ENCODE results near the gene EML2.
A peak's percentile ranks its signal among the peaks of the same experiment; 100 is the strongest.

EML2 gene

GRCh38 chr19:45593520-45593919, 45.7 kb downstream of the EML2 start:
- H3K4me3 ChIP-seq (replicated peaks; ENCODE audit: low read depth, low read length) = no peak overlapping the region
- TF ChIP-seq, protein P1, sequence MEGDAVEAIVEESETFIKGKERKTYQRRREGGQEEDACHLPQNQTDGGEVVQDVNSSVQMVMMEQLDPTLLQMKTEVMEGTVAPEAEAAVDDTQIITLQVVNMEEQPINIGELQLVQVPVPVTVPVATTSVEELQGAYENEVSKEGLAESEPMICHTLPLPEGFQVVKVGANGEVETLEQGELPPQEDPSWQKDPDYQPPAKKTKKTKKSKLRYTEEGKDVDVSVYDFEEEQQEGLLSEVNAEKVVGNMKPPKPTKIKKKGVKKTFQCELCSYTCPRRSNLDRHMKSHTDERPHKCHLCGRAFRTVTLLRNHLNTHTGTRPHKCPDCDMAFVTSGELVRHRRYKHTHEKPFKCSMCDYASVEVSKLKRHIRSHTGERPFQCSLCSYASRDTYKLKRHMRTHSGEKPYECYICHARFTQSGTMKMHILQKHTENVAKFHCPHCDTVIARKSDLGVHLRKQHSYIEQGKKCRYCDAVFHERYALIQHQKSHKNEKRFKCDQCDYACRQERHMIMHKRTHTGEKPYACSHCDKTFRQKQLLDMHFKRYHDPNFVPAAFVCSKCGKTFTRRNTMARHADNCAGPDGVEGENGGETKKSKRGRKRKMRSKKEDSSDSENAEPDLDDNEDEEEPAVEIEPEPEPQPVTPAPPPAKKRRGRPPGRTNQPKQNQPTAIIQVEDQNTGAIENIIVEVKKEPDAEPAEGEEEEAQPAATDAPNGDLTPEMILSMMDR (IDR thresholded peaks at IDR 0.05; ENCODE audit: low read length, missing control alignments) = no peak
- DNase-seq (ENCODE audit: low read depth) = no peak

GRCh38 chr19:45592366-45592765, 46.8 kb downstream of the EML2 start:
- TF ChIP-seq, protein P1 (IDR thresholded peaks at IDR 0.05; ENCODE audit: low read length, missing control alignments) = no peak
- H3K4me3 ChIP-seq (replicated peaks; ENCODE audit: low read depth, low read length) = no peak overlapping the region
- DNase-seq (ENCODE audit: low read depth) = no peak

- TF ChIP-seq, protein P1 (IDR thresholded peaks at IDR 0.05; ENCODE audit: low read length, missing control alignments) = no peak
- no peak for DNase-seq (ENCODE audit: low read depth)
- H3K4me3 ChIP-seq (replicated peaks; ENCODE audit: low read depth, low read length) = no peak overlapping the region
These were observed 47.6 kb downstream of the EML2 start for GRCh38 chr19:45591638-45592005.

DNA sequence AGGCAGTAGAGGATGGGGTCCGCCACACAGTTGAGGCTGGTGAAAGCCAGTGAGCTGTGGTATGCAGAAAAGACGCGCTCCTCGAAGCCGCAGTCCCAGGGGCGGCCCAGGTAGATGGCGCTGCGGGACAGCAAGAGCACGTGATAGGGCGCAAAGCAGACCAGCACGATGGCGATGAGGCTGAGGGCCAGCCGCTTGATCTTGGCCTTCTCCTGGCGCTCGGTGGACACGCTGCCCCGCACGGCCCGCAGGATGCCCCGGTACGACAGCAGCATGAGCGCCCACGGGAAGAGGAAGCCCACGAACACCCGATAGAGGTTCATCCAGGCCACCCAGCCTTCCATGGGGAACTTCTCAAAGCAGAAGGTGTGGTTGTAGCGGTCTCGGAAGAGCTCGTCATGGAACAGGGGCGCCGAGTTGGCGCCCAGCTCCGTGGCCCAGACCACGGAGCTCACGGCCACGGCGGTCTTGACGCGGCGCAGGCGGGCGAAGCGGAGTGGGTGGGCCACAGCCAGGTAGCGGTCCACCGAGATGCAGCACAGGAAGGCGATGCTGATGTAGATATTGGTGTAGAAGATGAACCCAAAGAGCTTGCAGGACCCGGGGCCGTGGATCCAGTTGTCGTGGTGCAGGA, 48.1 kb downstream of the EML2 start:
- no peak overlapping the region for H3K4me3 ChIP-seq (replicated peaks; ENCODE audit: low read depth, low read length)
- DNase-seq (ENCODE audit: low read depth) = no peak
- TF ChIP-seq, protein P1 (IDR thresholded peaks at IDR 0.05; ENCODE audit: low read length, missing control alignments) = peak; percentile 24

DNA sequence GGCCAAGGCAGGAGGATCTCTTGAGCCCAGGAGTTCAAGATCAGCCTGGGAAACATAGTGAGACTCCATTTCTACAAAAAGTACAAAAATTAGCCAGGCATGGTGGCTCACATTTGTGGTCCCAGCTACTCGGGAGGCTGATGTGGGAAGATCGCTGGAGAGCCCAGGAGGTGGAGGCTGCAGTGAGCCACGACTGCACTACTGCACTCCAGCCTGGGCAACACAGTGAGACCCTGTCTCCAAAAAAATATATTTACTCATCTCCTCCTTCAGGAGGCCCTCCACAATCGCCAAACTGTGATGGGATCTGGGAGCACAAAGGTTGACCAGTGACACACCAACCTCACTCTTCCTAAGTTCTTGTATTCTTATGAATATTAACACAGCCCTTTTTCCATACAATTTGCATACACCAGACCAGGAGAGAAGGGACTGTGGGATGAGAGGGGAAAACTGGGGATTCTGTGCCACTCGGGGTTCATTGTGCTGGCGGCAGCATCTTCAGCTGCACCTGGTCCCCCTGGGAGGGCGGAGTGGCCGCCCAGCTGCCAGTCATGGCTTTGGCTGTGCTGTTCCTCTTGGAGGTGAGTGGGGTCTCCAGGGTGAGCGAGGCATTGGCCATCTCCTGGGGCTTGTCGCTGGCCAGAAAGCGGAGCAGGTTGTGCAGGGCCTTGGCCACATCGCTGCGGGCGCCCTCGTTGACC, 48.7 kb downstream of the EML2 start:
- no peak for DNase-seq (ENCODE audit: low read depth)
- no peak overlapping the region for H3K4me3 ChIP-seq (replicated peaks; ENCODE audit: low read depth, low read length)
- TF ChIP-seq, protein P1 (IDR thresholded peaks at IDR 0.05; ENCODE audit: low read length, missing control alignments) = no peak

- TF ChIP-seq, protein P1 (IDR thresholded peaks at IDR 0.05; ENCODE audit: low read length, missing control alignments) = no peak
- no peak overlapping the region for H3K4me3 ChIP-seq (replicated peaks; ENCODE audit: low read depth, low read length)
- no peak for DNase-seq (ENCODE audit: low read depth)
These were observed 49.4 kb downstream of the EML2 start for GRCh38 chr19:45589768-45590167.

GRCh38 chr19:45587873-45588272, 51.3 kb downstream of the EML2 start:
- TF ChIP-seq, protein P1 (IDR thresholded peaks at IDR 0.05; ENCODE audit: low read length, missing control alignments) = no peak
- H3K4me3 ChIP-seq (replicated peaks; ENCODE audit: low read depth, low read length) = no peak overlapping the region
- DNase-seq (ENCODE audit: low read depth) = no peak

Measured in fibroblast of pulmonary artery (primary cell).